Peyer's patch (tissue), 4 donors: ENCODE results near the gene TTC31. TPM values are rescaled to one million over a fixed set of nuclear protein-coding genes. Genes with fewer than 3 reads are reported as not detected.
A peak's percentile ranks its signal among the peaks of the same experiment; 100 is the strongest.

ENCODE experiments used
- DNase-seq, 3 donors: peaks; one replicate each; pipeline ENCODE4 v3.0.0-alpha.2; 2017 to 2019
- H3K27ac ChIP-seq, 4 donors: fragments of 200-600 bp; sonication (generic); one replicate each; pipeline ENCODE4 v1.5.1; 2016 to 2019
- H3K27me3 ChIP-seq, 2 donors: fragments of 200-600 bp; sonication (generic); one replicate each; pipeline ENCODE4 v1.5.1; 2019
- H3K36me3 ChIP-seq, 3 donors: fragments of 200-600 bp; sonication (generic); one replicate each; pipeline ENCODE4 v1.5.1; 2016 to 2019
- H3K4me1 ChIP-seq, 4 donors: fragments of 200-600 bp; sonication (generic); one replicate each; pipeline ENCODE4 v1.5.1; 2016 to 2019
- H3K4me3 ChIP-seq, 4 donors: fragments of 200-600 bp; sonication (generic); 1 replicate in 3 of 4; 2 replicates in 1 of 4; pipeline ENCODE4 v1.5.1; 2016 to 2019; ENCODE audit warnings: mild to moderate bottlenecking in 1 of 4
- H3K9me3 ChIP-seq, 4 donors: fragments of 200-600 bp; sonication (generic); one replicate each; pipeline ENCODE4 v1.5.1; 2016 to 2019; ENCODE audit warnings: mild to moderate bottlenecking in 1 of 4
- POLR2A ChIP-seq, 2 donors: fragments of 450-650 bp; IDR thresholded peaks; one replicate each; pipeline ENCODE4 v1.5.1; 2017; ENCODE audit warnings: antibody characterized with exemption in 2 of 2, mild to moderate bottlenecking in 2 of 2, moderate library complexity in 2 of 2
- total RNA-seq, 4 donors: library from RNA; depleted of rRNA; stranded (reverse); fragments of >200 nt; gene quantifications; one replicate each; pipeline ENCODE4 v1.1.0, GENCODE V29; 2016
- TF ChIP-seq, protein P1 (sequence below), 6 experiments: fragments of 450-650 bp in 4 of 6; fragments of 200-600 bp in 2 of 6; sonication (generic) in 1 of 6; IDR thresholded peaks; one replicate each; pipeline ENCODE4 v1.5.1; 2017 to 2019; ENCODE audit warnings: antibody characterized with exemption in 6 of 6, mild to moderate bottlenecking in 3 of 6, moderate library complexity in 1 of 6

The TTC31 gene
- total RNA-seq, 4 donors from 2014 or later, result 42.9 to 79.5 (median 65.2) TPM

DNA sequence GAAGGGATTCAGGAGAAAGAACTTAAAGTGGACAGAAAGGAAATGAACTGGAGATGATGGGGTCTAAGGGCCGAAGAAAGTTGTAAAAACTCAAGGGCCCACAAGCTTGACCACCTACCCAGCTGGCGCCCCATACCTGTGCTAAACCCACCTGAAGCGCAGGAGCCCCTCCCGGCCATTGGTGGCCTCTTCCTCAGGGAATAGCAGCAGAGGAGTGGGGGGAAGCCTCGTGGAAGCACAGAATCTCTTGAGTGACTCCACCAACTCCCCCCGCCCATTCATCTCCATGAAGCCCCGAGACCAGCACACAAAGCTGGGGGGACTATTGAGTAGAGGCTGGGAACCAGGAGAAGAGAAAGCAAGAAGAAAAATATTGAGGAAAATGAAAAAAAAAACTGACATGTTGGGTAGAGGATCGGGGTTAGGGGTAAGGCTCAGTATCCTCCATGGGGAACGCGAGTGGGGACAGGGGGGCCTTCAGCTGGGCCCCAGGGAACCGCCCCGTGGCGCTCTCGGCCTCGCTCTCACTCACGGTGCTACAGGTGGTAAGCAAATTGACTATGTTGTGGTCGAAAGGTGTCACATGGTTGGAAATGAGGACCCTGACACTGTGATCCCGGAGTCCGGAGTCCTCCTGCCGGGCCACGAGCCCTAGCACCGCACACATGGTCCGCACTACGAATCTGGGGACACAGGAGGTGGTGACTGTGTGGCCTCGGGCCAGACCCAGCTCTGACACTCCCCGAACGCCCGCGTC lies 45.9 kb downstream of the TTC31 start:
- H3K36me3 ChIP-seq, result peaks cover 0 to 30% (median 0%) of the 10 kb centered on the region in 3 donors
- peak overlapping the region; percentile 77 to 94 (median 92) for H3K27ac ChIP-seq
- TF ChIP-seq, protein P1, sequence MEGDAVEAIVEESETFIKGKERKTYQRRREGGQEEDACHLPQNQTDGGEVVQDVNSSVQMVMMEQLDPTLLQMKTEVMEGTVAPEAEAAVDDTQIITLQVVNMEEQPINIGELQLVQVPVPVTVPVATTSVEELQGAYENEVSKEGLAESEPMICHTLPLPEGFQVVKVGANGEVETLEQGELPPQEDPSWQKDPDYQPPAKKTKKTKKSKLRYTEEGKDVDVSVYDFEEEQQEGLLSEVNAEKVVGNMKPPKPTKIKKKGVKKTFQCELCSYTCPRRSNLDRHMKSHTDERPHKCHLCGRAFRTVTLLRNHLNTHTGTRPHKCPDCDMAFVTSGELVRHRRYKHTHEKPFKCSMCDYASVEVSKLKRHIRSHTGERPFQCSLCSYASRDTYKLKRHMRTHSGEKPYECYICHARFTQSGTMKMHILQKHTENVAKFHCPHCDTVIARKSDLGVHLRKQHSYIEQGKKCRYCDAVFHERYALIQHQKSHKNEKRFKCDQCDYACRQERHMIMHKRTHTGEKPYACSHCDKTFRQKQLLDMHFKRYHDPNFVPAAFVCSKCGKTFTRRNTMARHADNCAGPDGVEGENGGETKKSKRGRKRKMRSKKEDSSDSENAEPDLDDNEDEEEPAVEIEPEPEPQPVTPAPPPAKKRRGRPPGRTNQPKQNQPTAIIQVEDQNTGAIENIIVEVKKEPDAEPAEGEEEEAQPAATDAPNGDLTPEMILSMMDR (IDR thresholded peaks at IDR 0.05), result no peak
- no peak for TF ChIP-seq POLR2A (IDR thresholded peaks at IDR 0.05)
- DNase-seq, result peak in 1 of 3 donors; percentile 40
- peaks cover 0 to 22% (median 11%) of the 10 kb centered on the region in 4 donors for H3K4me1 ChIP-seq
- peak overlapping the region; percentile 58 to 92 (median 76) for H3K4me3 ChIP-seq
- no peaks in the 10 kb centered on the region for H3K9me3 ChIP-seq
- H3K27me3 ChIP-seq, result no peaks in the 10 kb centered on the region

DNA sequence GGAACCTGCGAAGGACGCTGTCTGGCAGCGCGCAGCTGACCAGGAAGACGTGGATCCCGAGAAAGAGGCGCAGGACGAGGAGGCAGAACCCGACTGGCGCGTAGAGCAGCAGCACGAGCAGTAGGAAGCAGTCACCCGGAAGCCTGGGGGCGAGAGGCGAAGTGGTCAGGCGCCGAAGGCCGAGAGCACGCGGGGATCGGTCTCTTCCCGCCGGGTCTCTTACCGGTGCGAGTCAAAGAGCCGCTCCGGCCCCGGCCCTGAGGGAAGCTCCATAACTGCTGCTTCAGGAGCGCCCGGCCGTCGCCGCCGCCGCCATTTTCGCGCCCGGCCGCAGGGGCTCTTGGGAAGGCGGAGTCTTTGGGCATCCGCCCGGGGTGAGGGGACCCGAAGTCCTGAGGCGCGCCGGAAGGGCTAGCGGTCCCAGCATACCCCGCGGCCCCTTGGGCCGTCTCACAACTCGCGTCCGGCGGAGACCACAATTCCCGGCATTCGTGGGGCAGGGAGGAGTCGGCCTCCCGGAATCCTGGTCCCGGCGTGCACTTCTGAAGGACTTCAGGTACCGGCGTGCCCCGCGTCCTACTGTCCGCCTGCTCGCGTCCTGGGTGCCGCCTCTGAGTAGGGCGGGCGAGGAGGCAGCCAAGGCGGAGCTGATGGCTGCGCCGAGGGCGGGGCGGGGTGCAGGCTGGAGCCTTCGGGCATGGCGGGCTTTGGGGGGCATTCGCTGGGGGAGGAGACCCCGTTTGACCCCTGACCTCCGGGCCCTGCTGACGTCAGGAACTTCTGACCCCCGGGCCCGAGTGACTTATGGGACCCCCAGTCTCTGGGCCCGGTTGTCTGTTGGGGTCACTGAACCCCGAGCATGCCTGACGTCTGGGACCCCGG lies 46.7 kb downstream of the TTC31 start, which contains the start of the genes AUP1 and HTRA2:
AUP1 (minus strand) TSS at position 350 of the 882 bp plus-strand sequence; CDS start at position 273, 77 bp downstream.
HTRA2 (plus strand) TSS at position 577 of the 882 bp plus-strand sequence; CDS start at position 651, 74 bp downstream.
- peak within 1 kb of the TSS; percentile 77 to 94 (median 92) for H3K27ac ChIP-seq
- no peaks in the 10 kb centered on the region for H3K27me3 ChIP-seq
- H3K36me3 ChIP-seq, result peaks cover 0 to 30% (median 0%) of the 10 kb centered on the region in 3 donors
- peaks cover 0 to 22% (median 11%) of the 10 kb centered on the region in 4 donors for H3K4me1 ChIP-seq
- no peaks in the 10 kb centered on the region for H3K9me3 ChIP-seq
- peak within 1 kb of the TSS; percentile 58 to 92 (median 76) for H3K4me3 ChIP-seq
- peak; percentile 98 to 99 (median 98) for DNase-seq
- TF ChIP-seq, protein P1 (IDR thresholded peaks at IDR 0.05), result peak in 1 of 6 experiments; percentile 1
- peak; percentile 79 to 83 for TF ChIP-seq POLR2A (IDR thresholded peaks at IDR 0.05)

DNA sequence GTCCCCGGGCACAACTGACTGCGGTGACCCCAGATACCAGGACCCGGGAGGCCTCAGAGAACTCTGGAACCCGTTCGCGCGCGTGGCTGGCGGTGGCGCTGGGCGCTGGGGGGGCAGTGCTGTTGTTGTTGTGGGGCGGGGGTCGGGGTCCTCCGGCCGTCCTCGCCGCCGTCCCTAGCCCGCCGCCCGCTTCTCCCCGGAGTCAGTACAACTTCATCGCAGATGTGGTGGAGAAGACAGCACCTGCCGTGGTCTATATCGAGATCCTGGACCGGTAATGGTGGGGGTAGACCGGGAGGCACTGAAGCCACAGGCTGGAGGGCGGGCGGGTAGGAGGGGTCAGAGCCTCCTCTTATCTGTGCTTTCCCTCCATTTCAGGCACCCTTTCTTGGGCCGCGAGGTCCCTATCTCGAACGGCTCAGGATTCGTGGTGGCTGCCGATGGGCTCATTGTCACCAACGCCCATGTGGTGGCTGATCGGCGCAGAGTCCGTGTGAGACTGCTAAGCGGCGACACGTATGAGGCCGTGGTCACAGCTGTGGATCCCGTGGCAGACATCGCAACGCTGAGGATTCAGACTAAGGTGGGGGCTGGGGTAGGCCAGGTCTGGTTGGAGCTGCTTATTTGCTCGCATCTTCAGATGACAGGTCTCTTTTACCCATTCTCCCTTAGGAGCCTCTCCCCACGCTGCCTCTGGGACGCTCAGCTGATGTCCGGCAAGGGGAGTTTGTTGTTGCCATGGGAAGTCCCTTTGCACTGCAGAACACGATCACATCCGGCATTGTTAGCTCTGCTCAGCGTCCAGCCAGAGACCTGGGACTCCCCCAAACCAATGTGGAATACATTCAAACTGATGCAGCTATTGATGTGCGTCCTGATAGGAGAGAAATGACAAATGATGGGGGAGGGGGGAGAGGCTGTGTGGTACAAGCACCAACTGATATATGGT lies 47.6 kb downstream of the TTC31 start:
- DNase-seq, result peak; percentile 54 to 78 (median 70)
- TF ChIP-seq, protein P1 (IDR thresholded peaks at IDR 0.05), result no peak

DNA sequence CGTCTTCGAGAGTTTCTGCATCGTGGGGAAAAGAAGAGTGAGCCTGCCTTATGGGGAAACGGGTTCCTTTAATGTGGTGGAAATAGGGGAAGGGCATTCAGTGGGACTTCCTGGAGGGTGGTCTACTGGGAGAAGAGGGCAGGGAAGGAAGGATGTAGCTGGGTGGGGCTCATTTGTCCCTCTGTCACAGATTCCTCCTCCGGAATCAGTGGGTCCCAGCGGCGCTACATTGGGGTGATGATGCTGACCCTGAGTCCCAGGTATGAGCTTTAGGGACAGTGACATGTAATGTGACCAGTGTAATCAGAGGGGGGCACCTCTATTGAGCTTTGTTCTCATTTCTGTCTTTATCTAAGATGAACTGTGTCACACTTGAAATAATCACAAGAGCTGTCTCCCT lies 48.8 kb downstream of the TTC31 start:
- no peak overlapping the region for H3K4me3 ChIP-seq
- H3K9me3 ChIP-seq, result no peaks in the 10 kb centered on the region
- DNase-seq, result no peak
- TF ChIP-seq, protein P1 (IDR thresholded peaks at IDR 0.05), result no peak
- no peak for TF ChIP-seq POLR2A (IDR thresholded peaks at IDR 0.05)
- peaks cover 0 to 22% (median 11%) of the 10 kb centered on the region in 4 donors for H3K4me1 ChIP-seq
- H3K36me3 ChIP-seq, result peaks cover 0 to 26% (median 0%) of the 10 kb centered on the region in 3 donors
- H3K27ac ChIP-seq, result no peak overlapping the region
- H3K27me3 ChIP-seq, result no peaks in the 10 kb centered on the region

More for the DNA sequence above, 47.6 kb downstream of the TTC31 start:
- Histone ChIP-seq H3K27ac (peak overlapping the region; percentile 77 to 94 (median 92)), H3K36me3 (peaks cover 0 to 30% (median 0%) of the 10 kb centered on the region in 3 donors), H3K9me3 (no peaks in the 10 kb centered on the region), H3K4me1 (peaks cover 0 to 22% (median 11%) of the 10 kb centered on the region in 4 donors), H3K27me3 (no peaks in the 10 kb centered on the region), H3K4me3 (peak overlapping the region; percentile 58 to 92 (median 76))
